Measurements from ENCODE around the gene CRYL1. TPM values are rescaled to one million over a fixed set of nuclear protein-coding genes. Genes with fewer than 3 reads are reported as not detected.

Gene CRYL1
- total and polyA plus RNA-seq, 2 donors (not counting 1 experiment from before 2014, with no cell fraction given), result 6.5 to 15.1 TPM

- no peaks in the 10 kb centered on the region for H3K27me3 ChIP-seq (replicated peaks in 1 of 4; ENCODE audit: control extremely low read depth in 1 of 4, control insufficient read depth in 3 of 4, insufficient read depth in 4 of 4, low read length in 3 of 4)
- no peak overlapping the region for H3K4me3 ChIP-seq (ENCODE audit: control extremely low read depth in 1 of 5, extremely low read depth in 1 of 5, insufficient read depth in 1 of 5, low read depth in 2 of 5, low read length in 4 of 5)
- H4K20me1 ChIP-seq (ENCODE audit: control insufficient read depth, insufficient read depth, low read length, poor library complexity, severe bottlenecking), result no peaks in the 10 kb centered on the region
- Mint-ChIP-seq H3K9me3 (ENCODE audit: insufficient read depth) (no peaks in the 10 kb centered on the region), H3K4me1 (no peaks in the 10 kb centered on the region), H3K4me3 (no peak overlapping the region), H3K27ac (no peak overlapping the region), H3K27me3 (peaks cover 3% of the 10 kb centered on the region)
- WGBS (ENCODE audit: insufficient coverage), result 90% methylated on average over 23 of the region's 26 CpGs
- intact Hi-C loops (cut with micrococcal nuclease), result no loop called here
- no peak overlapping the region for H3K27ac ChIP-seq (ENCODE audit: low read length in 2 of 2)
- H3K9me3 ChIP-seq (ENCODE audit: control extremely low read depth in 1 of 3, control insufficient read depth in 2 of 3, insufficient read depth in 1 of 3, low read length in 2 of 3), result peaks cover 0 to 29% (median 0%) of the 10 kb centered on the region in 3 donors
- no peak for DNase-seq
- no peaks in the 10 kb centered on the region for H3K4me1 ChIP-seq (ENCODE audit: control insufficient read depth in 2 of 2, insufficient read depth in 2 of 2, low read length in 2 of 2)
- CTCF ChIA-PET, result no interaction called here
- no peaks in the 10 kb centered on the region for H3K79me2 ChIP-seq (ENCODE audit: control insufficient read depth, insufficient read depth, low read length)
- H3K4me2 ChIP-seq (replicated peaks; ENCODE audit: low read depth, low read length, poor library complexity, severe bottlenecking), result no peak overlapping the region
- no peak overlapping the region for H3K9ac ChIP-seq (ENCODE audit: low read length)
- TF ChIP-seq EZH2 (IDR thresholded peaks at IDR 0.05; ENCODE audit: borderline replicate concordance, insufficient read depth, low read depth, low read length, poor library complexity, severe bottlenecking), result no peak
- TF ChIP-seq, protein P1, sequence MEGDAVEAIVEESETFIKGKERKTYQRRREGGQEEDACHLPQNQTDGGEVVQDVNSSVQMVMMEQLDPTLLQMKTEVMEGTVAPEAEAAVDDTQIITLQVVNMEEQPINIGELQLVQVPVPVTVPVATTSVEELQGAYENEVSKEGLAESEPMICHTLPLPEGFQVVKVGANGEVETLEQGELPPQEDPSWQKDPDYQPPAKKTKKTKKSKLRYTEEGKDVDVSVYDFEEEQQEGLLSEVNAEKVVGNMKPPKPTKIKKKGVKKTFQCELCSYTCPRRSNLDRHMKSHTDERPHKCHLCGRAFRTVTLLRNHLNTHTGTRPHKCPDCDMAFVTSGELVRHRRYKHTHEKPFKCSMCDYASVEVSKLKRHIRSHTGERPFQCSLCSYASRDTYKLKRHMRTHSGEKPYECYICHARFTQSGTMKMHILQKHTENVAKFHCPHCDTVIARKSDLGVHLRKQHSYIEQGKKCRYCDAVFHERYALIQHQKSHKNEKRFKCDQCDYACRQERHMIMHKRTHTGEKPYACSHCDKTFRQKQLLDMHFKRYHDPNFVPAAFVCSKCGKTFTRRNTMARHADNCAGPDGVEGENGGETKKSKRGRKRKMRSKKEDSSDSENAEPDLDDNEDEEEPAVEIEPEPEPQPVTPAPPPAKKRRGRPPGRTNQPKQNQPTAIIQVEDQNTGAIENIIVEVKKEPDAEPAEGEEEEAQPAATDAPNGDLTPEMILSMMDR (IDR thresholded peaks at IDR 0.05), result no peak
- no peaks in the 10 kb centered on the region for H3K36me3 ChIP-seq (replicated peaks in 1 of 2; ENCODE audit: control extremely low read depth in 1 of 2, control insufficient read depth in 1 of 2, extremely low read depth in 1 of 2, insufficient read depth in 2 of 2, low read length in 1 of 2)
- no peak overlapping the region for H2AFZ ChIP-seq (ENCODE audit: insufficient read depth, low read depth, low read length, poor library complexity, severe bottlenecking)
- no peak for ATAC-seq (ENCODE audit: low read depth)
- POLR2A ChIA-PET, result no interaction called here
Observed at GRCh38 chr13:20390526-20391175, 135.0 kb downstream of the CRYL1 start.

DNA sequence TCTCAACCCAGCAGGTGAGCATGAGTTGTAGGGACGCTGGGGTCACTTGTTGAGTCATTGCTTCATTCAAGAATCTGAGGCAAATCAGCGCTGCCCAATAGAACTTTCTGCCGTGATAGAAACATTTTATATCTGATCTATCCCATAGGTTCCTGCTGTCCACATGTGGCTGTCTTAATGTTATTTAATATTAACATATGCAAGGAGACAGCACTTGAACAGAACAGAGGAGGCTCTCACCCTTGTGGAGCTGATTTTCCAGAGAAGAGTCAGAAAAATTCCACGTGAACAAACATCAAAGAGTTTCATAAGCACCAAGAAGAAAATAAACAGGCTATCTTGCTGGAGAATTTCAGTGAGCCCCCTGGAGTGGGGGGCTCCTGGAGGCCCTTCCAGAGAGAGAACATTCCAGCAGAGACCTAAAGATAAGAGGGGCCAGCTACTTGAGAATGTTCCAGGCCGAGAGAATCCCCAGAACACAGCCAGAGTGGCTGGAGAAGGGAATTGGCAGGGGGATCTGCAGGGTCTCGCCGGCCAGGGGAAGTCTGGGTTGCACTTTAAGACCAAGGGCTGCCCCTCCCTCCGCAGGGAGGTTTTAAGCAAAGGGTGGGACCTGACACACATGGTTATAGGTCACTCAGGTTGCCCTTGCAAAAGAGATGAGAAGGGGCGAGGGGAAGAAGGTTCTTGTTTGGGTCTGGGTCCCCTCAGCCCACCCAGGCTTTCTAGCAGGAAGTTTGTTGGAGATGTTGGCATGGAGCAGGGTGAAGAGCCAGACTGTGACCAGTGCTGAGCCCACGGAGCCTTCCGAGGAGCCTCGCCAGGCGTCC lies 135.7 kb downstream of the CRYL1 start:
- H3K27ac ChIP-seq (ENCODE audit: low read length in 2 of 2), result no peak overlapping the region
- H3K79me2 ChIP-seq (ENCODE audit: control insufficient read depth, insufficient read depth, low read length), result no peaks in the 10 kb centered on the region
- H3K27me3 ChIP-seq (replicated peaks in 1 of 4; ENCODE audit: control extremely low read depth in 1 of 4, control insufficient read depth in 3 of 4, insufficient read depth in 4 of 4, low read length in 3 of 4), result no peaks in the 10 kb centered on the region
- H3K4me3 Mint-ChIP-seq, result no peak overlapping the region
- no peaks in the 10 kb centered on the region for H3K4me1 ChIP-seq (ENCODE audit: control insufficient read depth in 2 of 2, insufficient read depth in 2 of 2, low read length in 2 of 2)
- ChIA-PET CTCF (no interaction called here), POLR2A (no interaction called here)
- no peak overlapping the region for H3K27ac Mint-ChIP-seq
- no peak overlapping the region for H3K9ac ChIP-seq (ENCODE audit: low read length)
- peaks cover 0 to 23% (median 0%) of the 10 kb centered on the region in 3 donors for H3K9me3 ChIP-seq (ENCODE audit: control extremely low read depth in 1 of 3, control insufficient read depth in 2 of 3, insufficient read depth in 1 of 3, low read length in 2 of 3)
- H3K4me3 ChIP-seq (ENCODE audit: control extremely low read depth in 1 of 5, extremely low read depth in 1 of 5, insufficient read depth in 1 of 5, low read depth in 2 of 5, low read length in 4 of 5), result no peak overlapping the region
- TF ChIP-seq, protein P1 (IDR thresholded peaks at IDR 0.05), result no peak
- TF ChIP-seq EZH2 (IDR thresholded peaks at IDR 0.05; ENCODE audit: borderline replicate concordance, insufficient read depth, low read depth, low read length, poor library complexity, severe bottlenecking), result no peak
- H3K4me2 ChIP-seq (replicated peaks; ENCODE audit: low read depth, low read length, poor library complexity, severe bottlenecking), result no peak overlapping the region
- no peak overlapping the region for H2AFZ ChIP-seq (ENCODE audit: insufficient read depth, low read depth, low read length, poor library complexity, severe bottlenecking)
- 94% methylated on average over 10 of the region's 13 CpGs for WGBS (ENCODE audit: insufficient coverage)
- no peaks in the 10 kb centered on the region for H3K9me3 Mint-ChIP-seq (ENCODE audit: insufficient read depth)
- ATAC-seq (ENCODE audit: low read depth) (no peak), DNase-seq (no peak)
- H3K36me3 ChIP-seq (replicated peaks in 1 of 2; ENCODE audit: control extremely low read depth in 1 of 2, control insufficient read depth in 1 of 2, extremely low read depth in 1 of 2, insufficient read depth in 2 of 2, low read length in 1 of 2), result no peaks in the 10 kb centered on the region
- no peaks in the 10 kb centered on the region for H3K4me1 Mint-ChIP-seq
- no peaks in the 10 kb centered on the region for H4K20me1 ChIP-seq (ENCODE audit: control insufficient read depth, insufficient read depth, low read length, poor library complexity, severe bottlenecking)
- H3K27me3 Mint-ChIP-seq, result peaks cover 3% of the 10 kb centered on the region
- intact Hi-C loops (cut with micrococcal nuclease), result no loop called here
